ENCODE measurements around the gene CRY1.
A peak's percentile ranks its signal among the peaks of the same experiment; 100 is the strongest.

CRY1 gene

DNA sequence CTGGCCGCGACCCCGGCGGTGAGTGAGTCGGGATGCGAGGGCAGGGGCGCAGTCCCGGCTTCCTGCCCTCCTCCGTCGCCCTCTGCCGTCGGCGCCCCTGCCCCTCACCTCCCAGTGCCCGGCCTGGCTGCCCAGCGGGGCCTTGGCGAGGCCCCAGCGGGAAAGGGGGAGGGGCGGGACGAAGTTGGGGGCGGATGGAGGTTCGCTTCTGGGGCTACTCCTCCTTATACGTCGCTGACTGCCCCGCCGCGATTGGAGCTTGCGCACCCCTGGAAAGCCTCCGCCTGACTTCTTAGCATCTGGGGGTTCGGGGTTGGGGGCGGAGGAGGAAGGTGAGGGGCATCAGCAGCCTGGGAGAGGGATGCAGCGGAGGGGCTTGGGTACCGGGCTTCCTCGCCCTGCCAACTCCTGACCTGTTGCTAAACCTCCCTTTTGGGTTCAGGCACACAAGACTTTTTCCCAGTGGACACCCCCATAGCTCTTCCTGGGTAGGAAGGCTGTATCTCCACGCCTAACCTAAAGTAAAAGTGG, 137.2 kb downstream of the CRY1 start:
- DNase-seq: peak; percentile 47

DNA sequence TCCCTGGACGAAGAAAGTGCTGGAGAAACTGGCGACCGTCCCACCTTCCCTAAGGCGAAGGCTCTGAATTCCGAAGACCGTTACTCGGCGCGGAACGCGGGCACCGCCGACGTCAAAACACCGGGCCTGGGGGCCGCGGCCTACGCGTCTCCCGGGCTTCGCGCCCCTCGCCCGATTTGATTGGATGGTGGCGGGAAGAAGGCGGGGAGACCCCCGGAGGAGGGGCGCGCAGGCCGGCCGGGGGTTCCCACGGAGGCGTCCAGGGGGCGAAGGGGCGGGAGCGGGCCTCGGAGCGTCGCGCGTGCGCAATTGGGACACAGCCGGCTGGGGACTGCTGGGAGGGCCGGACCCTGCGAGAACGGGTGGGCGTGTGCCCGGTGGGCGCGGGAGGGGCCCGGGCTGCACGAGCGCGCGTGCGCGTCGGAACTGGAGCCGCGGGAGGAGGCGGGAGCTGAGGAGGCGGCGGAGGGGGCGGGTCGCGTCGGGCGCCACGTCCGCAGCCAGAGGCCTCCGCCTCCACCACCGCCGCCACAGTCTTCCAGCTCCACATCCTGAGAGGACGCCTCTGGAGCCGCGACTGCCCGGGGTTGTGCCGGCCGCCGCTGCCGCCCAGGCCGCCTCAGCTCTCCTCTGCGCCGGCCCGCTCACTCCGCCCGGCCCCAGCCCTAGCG, 137.8 kb downstream of the CRY1 start, which contains the start of gene TMEM263:
TSS of gene TMEM263 (plus strand) at position 531 of the 671 bp plus-strand sequence. CDS start 11,210 bp downstream, outside the sequence.
- DNase-seq: peak; percentile 89

DNA sequence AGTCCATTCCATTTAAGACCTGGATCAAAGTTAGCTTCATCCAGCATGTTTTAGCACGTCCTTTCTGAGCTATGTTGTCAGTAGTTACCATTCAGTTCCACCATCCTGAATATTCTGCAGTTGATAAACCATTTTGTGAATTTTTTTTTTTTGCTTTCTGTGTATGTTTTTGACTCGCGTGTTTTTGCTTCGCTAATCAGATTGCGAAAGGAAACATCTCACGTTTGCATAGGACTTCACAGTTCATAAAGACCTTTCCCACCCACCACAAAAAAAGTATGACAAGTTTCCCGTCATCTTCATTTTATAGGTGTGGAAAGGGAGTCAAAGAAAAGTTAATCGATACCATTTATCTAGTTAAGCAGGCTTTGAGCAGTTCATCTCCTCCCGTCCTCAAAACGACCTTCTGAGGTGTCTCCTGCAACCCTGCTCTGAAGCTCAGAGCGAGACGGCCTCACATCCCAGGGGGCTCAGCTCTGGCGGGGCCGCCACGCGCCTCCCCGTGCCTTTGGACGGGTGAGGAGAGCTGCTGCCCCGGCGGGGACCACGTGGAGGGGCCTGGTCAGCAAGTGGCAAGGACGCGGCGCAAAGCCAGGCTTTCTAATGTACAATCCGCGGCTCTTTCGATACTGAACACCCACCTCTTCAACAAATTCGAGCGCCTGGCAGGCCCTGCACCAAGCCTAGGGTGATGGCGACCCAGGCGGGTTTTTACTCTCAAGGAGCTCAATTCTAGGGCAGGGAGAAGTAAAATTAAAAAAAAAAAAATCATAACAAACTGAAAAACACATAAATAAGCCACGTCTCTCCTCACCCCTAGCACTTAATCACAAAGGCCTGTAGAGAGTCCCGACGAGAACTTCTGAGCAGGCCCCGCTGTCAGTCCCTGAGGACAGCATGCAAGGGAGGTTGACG, 138.6 kb downstream of the CRY1 start:
- DNase-seq: no peak

DNA sequence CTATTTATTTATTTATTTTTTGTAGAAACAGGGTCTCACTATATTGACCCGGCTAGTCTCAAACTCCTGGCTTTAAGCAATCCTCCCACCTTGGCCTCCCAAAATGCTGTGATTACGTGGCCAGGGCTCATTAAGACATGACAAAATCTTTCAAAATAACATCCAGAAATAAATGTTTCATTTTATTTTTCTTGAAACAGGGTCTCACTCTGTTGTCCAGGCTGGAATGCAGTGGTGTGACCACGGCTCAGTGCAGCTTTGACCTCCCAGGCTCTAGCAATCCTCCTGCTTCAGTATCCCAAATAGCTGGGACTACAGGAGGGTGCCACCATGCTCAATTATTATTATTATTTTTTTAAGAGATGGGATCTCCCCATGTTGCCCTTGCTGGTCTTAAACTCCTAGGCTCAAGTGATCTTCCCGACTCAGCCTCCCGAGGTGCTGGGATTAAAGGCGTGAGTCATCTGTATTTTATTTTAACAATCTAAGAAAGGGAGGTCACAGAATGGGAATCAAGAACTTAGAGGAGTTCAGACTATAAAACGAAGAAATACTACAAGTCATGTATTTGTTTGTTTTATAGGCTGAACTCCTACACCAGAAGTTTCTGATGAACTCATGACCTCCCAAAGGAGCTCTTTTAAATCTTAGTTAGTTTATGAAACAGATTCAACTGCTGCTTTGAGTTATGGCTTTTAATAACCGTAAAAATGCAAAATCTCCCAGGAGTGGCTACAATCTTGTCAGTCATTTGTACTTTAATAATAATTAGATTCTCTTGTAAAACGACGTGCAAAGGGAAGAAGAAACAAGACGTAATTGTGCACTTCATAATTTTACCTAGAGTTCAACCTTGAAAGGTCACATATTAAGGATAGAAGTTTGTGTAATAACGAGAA, 139.7 kb downstream of the CRY1 start:
- DNase-seq: no peak

DNA sequence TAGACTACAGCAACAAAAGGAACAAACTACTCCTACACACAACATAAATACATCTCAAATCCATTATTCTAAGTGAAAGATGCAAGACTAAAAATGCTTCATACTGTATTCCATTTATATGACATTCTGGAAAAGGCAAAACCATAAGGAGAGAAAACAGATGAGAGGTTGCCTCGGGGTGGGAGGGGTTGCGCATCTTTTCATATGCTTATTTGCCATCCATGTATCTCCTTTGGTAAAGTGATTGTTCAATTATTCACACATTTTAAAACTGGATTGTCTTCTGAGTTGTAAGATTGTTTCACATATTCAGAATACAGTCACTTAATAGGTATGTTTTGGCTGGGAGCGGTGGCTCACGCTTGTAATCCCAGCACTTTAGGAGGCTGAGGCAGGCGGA, 142.8 kb downstream of the CRY1 start:
- DNase-seq: no peak

DNA sequence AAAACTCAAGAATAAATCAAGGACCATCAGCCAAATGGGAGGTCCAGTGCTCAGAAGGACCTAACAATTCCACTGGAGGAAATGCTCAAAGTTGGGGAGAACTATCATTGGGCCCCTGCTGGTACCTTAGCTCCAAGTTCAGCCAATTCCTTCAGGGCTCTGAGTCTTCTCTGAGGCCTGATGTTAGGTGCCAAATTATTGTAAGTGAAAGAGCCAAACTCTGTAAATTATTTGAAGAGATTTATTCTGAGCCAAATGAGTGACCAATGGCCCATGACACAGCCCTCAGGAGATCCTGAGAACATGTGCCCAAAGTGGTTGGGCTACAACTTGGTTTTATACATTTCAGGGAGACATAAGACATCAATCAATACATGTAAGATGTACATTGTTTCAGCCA, 145.9 kb downstream of the CRY1 start:
- DNase-seq: no peak

DNA sequence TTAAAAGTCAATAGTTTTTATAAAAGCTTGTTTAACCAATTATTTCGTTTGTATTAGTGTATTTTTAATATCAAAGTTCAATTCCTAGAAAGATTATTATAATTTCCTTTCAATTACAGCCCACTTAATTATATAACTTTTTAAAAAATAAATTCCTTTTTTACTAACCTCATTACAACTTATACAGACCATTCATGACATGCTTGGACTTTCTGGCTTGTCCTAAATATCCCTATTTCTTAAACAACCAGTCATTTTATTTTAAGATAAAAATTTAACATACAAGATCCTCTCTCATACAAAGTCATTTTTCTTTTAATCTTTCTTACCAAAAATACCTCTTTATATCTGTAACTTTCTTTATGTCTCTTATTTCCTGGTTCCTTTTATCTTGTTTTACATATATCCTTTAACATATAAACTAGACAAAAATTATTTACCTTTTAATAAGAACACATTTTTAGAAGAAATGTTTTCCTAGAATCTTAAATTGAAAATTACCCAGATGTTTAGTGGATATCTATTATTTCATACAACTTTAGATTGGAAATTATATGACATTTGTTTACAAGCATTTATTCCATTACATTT, 148.0 kb downstream of the CRY1 start:
- no peak for DNase-seq

DNA sequence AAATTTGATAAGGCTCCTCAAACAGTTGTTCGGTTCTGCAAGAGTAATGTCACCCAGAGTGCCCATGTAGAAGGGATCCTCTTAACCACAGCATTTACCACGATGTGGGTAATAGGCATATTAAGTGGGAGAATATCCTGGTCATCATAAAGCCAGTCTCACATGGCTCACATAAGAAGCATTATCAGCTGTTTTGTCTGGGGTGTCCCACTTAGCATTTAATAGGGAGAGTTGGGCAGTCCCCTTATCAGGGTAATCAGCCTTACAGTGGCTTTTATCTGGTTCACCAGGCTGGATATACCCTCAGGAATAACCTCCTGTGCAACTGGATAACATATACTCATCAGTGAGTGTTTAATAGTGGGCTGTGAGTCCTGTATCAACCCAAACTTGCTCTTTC, 150.6 kb downstream of the CRY1 start:
- DNase-seq: no peak

DNA sequence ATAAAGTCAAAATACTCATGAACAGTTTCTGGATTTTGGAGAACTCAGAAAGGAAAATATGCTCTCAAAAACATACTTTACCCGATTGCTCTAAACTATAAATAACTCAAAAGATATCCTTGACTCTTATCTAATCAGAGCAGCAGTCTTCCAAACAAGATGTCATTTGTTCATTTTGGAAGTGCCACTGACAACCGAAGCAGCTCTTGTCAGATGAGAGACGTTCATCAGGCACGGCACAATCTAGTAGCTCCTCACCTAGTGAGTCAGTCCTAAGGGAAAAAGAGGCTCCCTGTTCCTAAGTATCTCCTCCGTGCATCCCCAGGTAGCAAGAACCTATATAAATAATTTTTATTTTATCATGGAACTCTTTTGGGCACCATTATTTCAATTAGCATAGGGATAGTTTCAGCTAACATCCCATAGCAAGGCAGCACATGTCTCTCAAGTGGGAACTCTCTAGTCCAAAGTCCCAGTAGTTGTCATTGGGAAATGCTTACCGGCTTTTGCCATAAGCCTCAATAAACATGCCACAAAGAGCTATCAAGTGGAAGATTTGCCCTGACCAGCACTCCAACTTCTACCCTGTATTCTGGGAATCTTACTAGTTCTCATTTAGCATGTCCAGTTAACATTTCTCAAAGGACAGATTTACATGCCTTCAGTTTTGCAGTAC, 151.7 kb downstream of the CRY1 start:
- DNase-seq: no peak

All from central memory CD4-positive, alpha-beta T cell (primary cell).